GM21619 (cell line): ENCODE data around the gene CDR2L.
"Not testable (repeated sequence)": the region's sequence is repeated elsewhere in the genome, so short reads cannot be mapped to it uniquely, and the experiment has no call there.

Experiments
- ATAC-seq: cut with Tn5 transposase; IDR thresholded peaks from one replicate; pipeline ENCODE4 v1.9.1; 2021; ENCODE audit not compliant: unreplicated experiment

The CDR2L gene

GRCh38 chr17:75036643-75037268 is 49.3 kb downstream of the CDR2L start:
- ATAC-seq: no peak

DNA sequence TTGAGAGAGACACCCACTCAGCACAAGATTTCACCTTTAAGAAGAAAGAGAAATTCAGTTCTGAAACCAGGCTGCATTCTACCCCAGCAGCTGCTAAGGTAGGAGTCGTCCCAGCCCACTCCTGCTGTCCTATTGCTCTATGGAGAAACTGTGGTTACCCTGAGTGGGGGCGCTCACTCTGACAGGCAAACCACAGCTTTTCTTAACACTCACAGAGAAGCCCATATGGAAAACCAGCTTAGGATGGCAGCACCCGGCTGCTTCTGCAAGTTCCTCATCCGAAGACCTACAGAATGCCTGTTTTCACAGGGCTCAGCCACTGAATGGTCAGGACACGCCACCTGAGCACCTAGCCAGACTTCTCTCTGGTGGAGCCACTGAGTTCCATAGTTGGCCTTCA is 51.8 kb downstream of the CDR2L start:
- ATAC-seq: no peak

- no peak for ATAC-seq
Measured at GRCh38 chr17:75041656-75042280, 54.3 kb downstream of the CDR2L start.

- not testable (repeated sequence) for ATAC-seq
Measured at GRCh38 chr17:75043789-75044188, 56.4 kb downstream of the CDR2L start.

DNA sequence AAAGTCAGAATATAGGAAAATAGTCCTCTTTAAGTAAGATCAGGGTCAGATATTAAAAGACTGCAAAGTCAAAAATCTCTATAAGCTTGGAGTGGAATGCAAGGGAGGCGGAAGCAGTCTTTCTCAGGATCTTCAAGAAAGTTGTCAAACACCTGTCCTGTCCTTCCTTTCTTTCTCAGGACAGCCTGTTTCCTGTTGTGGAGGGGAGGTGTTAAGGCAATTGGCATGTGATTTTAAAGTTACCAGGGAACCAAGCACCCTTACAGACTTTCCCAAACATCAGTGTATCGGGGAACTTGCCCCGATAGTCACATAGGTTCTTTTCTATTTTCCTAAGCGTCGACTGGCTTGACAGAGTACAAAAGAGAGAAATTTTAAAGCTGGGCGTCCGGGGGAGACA is 57.3 kb downstream of the CDR2L start:
- ATAC-seq: no peak

DNA sequence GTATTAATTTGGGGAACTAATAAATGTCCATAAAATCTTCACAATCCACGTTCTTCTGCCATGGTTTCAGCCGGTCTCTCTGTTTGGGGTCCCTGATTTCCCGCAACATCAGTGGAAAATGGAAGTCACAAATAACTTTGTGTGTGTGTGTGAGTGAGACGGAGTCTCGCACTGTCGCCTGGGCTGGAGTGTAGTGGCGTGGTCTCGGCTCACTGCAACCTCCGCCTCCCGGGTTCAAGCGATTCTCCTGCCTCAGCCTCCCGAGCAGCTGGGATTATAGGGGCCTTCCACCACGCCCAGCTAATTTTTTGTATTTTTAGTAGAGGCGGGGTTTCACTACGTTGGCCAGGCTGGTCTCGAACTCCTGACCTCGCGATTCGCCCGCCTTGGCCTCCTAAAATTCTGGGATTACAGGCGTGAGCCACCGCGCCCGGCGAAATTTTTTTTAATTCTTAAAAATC is 58.5 kb downstream of the CDR2L start:
- not testable (repeated sequence) for ATAC-seq

- ATAC-seq: peak; percentile 94
Measured at GRCh38 chr17:75046407-75047289, 59.2 kb downstream of the CDR2L start, which contains the start of the genes ATP5PD and KCTD2. TSS of gene ATP5PD (minus strand) at chr17:75046969. CDS start at chr17:75042650, 4,319 bp downstream. TSS of gene KCTD2 (plus strand) at chr17:75047225. CDS start at chr17:75047251, 26 bp downstream.

GRCh38 chr17:75047398-75048098 is 60.1 kb downstream of the CDR2L start:
- peak; percentile 13 for ATAC-seq

DNA sequence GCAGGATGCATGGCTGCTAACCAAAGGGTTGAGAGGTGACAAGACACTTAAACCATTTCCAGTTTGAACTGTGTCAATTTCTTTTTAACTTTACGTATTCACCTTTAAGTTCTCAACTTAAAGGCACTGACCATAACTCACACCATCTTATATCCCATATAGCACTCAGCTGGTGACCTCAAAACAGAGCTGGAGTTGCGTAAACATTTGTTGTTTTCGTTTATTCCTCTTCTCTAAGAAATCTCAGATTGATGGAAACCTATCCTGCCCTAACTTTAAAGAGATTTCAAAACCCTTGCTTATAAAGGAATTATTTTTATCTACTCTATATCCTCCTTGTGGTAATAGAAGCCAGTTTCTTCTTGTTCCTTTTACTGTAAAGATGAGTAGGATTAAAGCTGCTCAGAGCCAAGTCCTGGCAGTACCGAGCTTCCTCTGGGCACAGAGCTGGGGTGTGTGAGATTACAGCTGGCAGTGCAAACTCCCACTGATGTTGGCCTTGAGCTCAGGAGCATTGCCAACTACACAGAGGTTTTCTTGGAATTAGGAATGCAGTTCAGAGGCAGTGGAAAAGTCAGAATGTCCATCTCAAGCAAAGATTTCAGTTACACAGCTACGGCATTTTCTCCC is 60.9 kb downstream of the CDR2L start:
- ATAC-seq: no peak

DNA sequence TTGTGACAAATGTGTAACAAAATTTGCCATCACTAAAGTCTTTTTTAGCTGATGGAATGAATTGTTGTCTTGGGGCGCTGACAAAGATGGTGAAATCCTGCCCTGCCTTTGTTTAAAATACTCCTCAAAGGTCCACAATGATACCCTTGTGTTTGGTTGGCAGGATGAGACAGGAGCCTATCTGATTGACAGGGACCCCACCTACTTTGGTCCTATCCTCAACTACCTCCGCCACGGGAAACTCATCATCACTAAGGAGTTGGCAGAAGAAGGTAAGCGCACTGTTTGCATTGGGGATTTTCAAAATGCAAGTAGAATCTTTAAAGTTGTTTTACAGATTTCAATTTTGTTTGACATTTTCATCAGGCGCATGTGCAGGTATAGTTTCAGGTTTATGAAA is 61.6 kb downstream of the CDR2L start:
- no peak for ATAC-seq

GRCh38 chr17:75049706-75050105 is 62.3 kb downstream of the CDR2L start:
- ATAC-seq: no peak

DNA sequence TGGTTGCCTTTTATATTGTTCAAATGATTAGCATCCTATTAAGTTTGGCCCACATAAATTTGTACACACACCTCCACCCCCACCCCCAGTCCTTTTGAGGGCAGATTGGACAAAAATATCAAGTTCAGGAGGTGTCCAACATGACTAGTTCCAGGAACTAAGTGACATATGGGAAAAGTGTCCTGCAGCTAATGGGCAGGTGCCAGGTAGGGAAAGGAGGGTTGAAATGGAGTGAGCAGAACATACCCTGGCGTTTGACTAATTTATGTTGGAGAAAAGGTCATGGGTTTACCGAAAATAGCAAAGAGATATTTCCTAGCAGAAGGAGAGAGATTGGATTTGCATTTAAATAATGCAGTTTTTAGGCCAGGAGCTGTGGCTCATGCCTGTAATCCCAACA is 64.5 kb downstream of the CDR2L start:
- ATAC-seq: no peak
